GM21825 (cell line): ENCODE data around the gene FAM110D.

Experiments
- ATAC-seq: cut with Tn5 transposase; IDR thresholded peaks from one replicate; pipeline ENCODE4 v1.9.1; 2021; ENCODE audit warnings: mild to moderate bottlenecking, moderate library complexity; ENCODE audit not compliant: unreplicated experiment

The FAM110D gene

GRCh38 chr1:26158908-26159742, at the start of gene FAM110D:
TSS of gene FAM110D (plus strand) at chr1:26159079. CDS start at chr1:26161292, 2,213 bp downstream.
- ATAC-seq: no peak

- ATAC-seq: no peak
Observed at GRCh38 chr1:26109229-26110164, 49.4 kb upstream of the FAM110D start.

- peak; percentile 42 for ATAC-seq
Observed at GRCh38 chr1:26110731-26111529, 47.9 kb upstream of the FAM110D start.

GRCh38 chr1:26111530-26112406, 47.1 kb upstream of the FAM110D start, which contains the start of gene PDIK1L:
TSS of gene PDIK1L (plus strand) at chr1:26111824. CDS start at chr1:26114309, 2,485 bp downstream.
- ATAC-seq: peak; percentile 68

GRCh38 chr1:26112407-26112775, 46.5 kb upstream of the FAM110D start:
- ATAC-seq: peak; percentile 8

GRCh38 chr1:26114165-26114927, 44.5 kb upstream of the FAM110D start:
- no peak for ATAC-seq

- no peak for ATAC-seq
Observed at GRCh38 chr1:26119892-26120608, 38.8 kb upstream of the FAM110D start.

GRCh38 chr1:26121854-26122773, 36.8 kb upstream of the FAM110D start:
- no peak for ATAC-seq

GRCh38 chr1:26122988-26123973, 35.6 kb upstream of the FAM110D start:
- no peak for ATAC-seq

GRCh38 chr1:26124418-26125331, 34.2 kb upstream of the FAM110D start:
- no peak for ATAC-seq

GRCh38 chr1:26125382-26125781, 33.5 kb upstream of the FAM110D start:
- ATAC-seq: no peak

- no peak for ATAC-seq
Observed at GRCh38 chr1:26125946-26126320, 32.9 kb upstream of the FAM110D start.

- ATAC-seq: no peak
Observed at GRCh38 chr1:26126321-26127084, 32.4 kb upstream of the FAM110D start.
